ENCODE measurements around the gene TPO.

TPO gene

GRCh38 chr2:1540481-1540880, 127.2 kb downstream of the TPO start:
- Histone ChIP-seq H3K27ac (ENCODE audit: low read length) (no peak overlapping the region), H2AFZ (ENCODE audit: low read length) (no peak overlapping the region), H3K36me3 (replicated peaks; ENCODE audit: insufficient read depth, low read length) (no peaks in the 10 kb centered on the region), H3K4me1 (ENCODE audit: low read length) (no peaks in the 10 kb centered on the region), H3F3A (ENCODE audit: insufficient read depth, low read length) (no peaks in the 10 kb centered on the region), H3K79me2 (ENCODE audit: low read length) (no peaks in the 10 kb centered on the region), H4K20me1 (ENCODE audit: insufficient read depth, low read length) (no peaks in the 10 kb centered on the region), H3K27me3 (replicated peaks; ENCODE audit: insufficient read depth, low read length) (no peaks in the 10 kb centered on the region), H3K9me3 (replicated peaks; ENCODE audit: insufficient read depth, low read length) (no peaks in the 10 kb centered on the region), H3K9ac (ENCODE audit: low read length) (no peak overlapping the region), H3K9me2 (replicated peaks; ENCODE audit: insufficient read depth, low read length) (no peaks in the 10 kb centered on the region), H3K4me2 (ENCODE audit: low read depth, low read length) (no peak overlapping the region), H3K4me3 (ENCODE audit: low read length) (no peak overlapping the region)
- TF ChIP-seq CTCF (IDR thresholded peaks at IDR 0.05; ENCODE audit: low read length) (no peak), EZH2 (optimal IDR thresholded peaks at IDR 0.05; ENCODE audit: low read depth, low read length) (no peak), EZH2phosphoT487 (IDR thresholded peaks at IDR 0.05; ENCODE audit: low read length) (no peak)
- DNase-seq = no peak

GRCh38 chr2:1541040-1541439, 127.8 kb downstream of the TPO start:
- Histone ChIP-seq H3F3A (ENCODE audit: insufficient read depth, low read length) (no peaks in the 10 kb centered on the region), H3K9ac (ENCODE audit: low read length) (no peak overlapping the region), H3K27ac (ENCODE audit: low read length) (no peak overlapping the region), H3K27me3 (replicated peaks; ENCODE audit: insufficient read depth, low read length) (no peaks in the 10 kb centered on the region), H3K9me2 (replicated peaks; ENCODE audit: insufficient read depth, low read length) (no peaks in the 10 kb centered on the region), H3K4me1 (ENCODE audit: low read length) (no peaks in the 10 kb centered on the region), H3K79me2 (ENCODE audit: low read length) (no peaks in the 10 kb centered on the region), H3K9me3 (replicated peaks; ENCODE audit: insufficient read depth, low read length) (no peaks in the 10 kb centered on the region), H3K36me3 (replicated peaks; ENCODE audit: insufficient read depth, low read length) (no peaks in the 10 kb centered on the region), H4K20me1 (ENCODE audit: insufficient read depth, low read length) (no peaks in the 10 kb centered on the region), H3K4me3 (ENCODE audit: low read length) (no peak overlapping the region), H2AFZ (ENCODE audit: low read length) (no peak overlapping the region), H3K4me2 (ENCODE audit: low read depth, low read length) (no peak overlapping the region)
- no peak for TF ChIP-seq EZH2 (optimal IDR thresholded peaks at IDR 0.05; ENCODE audit: low read depth, low read length)
- TF ChIP-seq EZH2phosphoT487 (IDR thresholded peaks at IDR 0.05; ENCODE audit: low read length) = no peak
- no peak for TF ChIP-seq CTCF (IDR thresholded peaks at IDR 0.05; ENCODE audit: low read length)
- no peak for DNase-seq

GRCh38 chr2:1541819-1542475, 128.7 kb downstream of the TPO start:
- no peaks in the 10 kb centered on the region for H3K79me2 ChIP-seq (ENCODE audit: low read length)
- no peak for DNase-seq
- H3K36me3 ChIP-seq (replicated peaks; ENCODE audit: insufficient read depth, low read length) = no peaks in the 10 kb centered on the region
- TF ChIP-seq EZH2phosphoT487 (IDR thresholded peaks at IDR 0.05; ENCODE audit: low read length) (no peak), EZH2 (optimal IDR thresholded peaks at IDR 0.05; ENCODE audit: low read depth, low read length) (no peak), CTCF (IDR thresholded peaks at IDR 0.05; ENCODE audit: low read length) (no peak)
- no peaks in the 10 kb centered on the region for H3F3A ChIP-seq (ENCODE audit: insufficient read depth, low read length)
- H3K9ac ChIP-seq (ENCODE audit: low read length) = no peak overlapping the region
- no peaks in the 10 kb centered on the region for H3K27me3 ChIP-seq (replicated peaks; ENCODE audit: insufficient read depth, low read length)
- no peak overlapping the region for H2AFZ ChIP-seq (ENCODE audit: low read length)
- no peak overlapping the region for H3K27ac ChIP-seq (ENCODE audit: low read length)
- no peaks in the 10 kb centered on the region for H4K20me1 ChIP-seq (ENCODE audit: insufficient read depth, low read length)
- no peaks in the 10 kb centered on the region for H3K9me2 ChIP-seq (replicated peaks; ENCODE audit: insufficient read depth, low read length)
- H3K4me1 ChIP-seq (ENCODE audit: low read length) = no peaks in the 10 kb centered on the region
- no peak overlapping the region for H3K4me3 ChIP-seq (ENCODE audit: low read length)
- no peak overlapping the region for H3K4me2 ChIP-seq (ENCODE audit: low read depth, low read length)
- H3K9me3 ChIP-seq (replicated peaks; ENCODE audit: insufficient read depth, low read length) = no peaks in the 10 kb centered on the region

All from MM.1S (cell line).